VCaP (cell line): ENCODE data around the gene CACNA2D1.

ENCODE experiments used
- H3K27ac ChIP-seq: fragments of 450-650 bp; 2 replicates; pipeline ENCODE4 v1.5.1; 2017
- CTCF ChIP-seq: fragments of 450-650 bp; conservative IDR thresholded peaks from 2 replicates; pipeline ENCODE4 v1.5.1; 2017; ENCODE audit warnings: mild to moderate bottlenecking, moderate library complexity

Gene CACNA2D1

GRCh38 chr7:82417898-82418297 lies 25.7 kb downstream of the CACNA2D1 start:
- no peak for TF ChIP-seq CTCF
- H3K27ac ChIP-seq: no peak overlapping the region

DNA sequence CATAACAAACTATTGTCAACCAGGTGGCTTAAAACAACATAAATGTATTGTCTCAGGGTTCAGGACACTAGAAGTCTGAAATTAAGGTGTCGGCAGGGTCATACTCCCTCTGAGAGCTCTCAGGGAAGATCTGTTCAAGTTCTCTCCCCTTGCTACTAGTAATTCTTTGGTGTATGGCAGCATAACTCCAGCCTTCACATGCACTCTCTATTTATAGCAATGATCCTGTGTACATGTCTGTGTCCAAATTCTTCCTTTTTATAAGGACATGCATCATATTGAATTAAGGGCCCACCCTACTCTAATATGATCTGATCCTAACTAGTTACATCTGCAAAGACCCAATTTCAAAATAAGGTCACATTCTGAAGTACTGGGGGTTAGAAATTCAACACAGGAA lies 27.2 kb downstream of the CACNA2D1 start:
- H3K27ac ChIP-seq: no peak overlapping the region
- no peak for TF ChIP-seq CTCF

DNA sequence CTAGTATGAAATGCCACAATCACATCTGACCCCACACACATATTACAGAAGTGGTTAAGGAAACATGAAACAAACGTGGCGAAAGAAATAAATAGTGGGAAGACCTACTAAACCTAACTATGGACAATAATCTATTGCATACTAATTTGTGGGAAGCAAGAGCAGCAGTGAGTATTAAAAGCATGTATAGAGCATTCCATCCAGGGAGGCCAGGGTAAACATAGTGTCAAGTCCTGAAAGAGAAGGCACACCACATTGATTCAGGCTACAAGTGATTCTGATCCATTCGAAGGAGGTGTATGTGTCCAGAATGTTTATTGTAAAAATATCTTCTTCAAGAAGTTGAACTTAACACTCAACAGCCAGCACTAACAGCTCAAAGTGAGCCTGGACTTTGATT lies 29.2 kb downstream of the CACNA2D1 start:
- TF ChIP-seq CTCF: no peak
- no peak overlapping the region for H3K27ac ChIP-seq

DNA sequence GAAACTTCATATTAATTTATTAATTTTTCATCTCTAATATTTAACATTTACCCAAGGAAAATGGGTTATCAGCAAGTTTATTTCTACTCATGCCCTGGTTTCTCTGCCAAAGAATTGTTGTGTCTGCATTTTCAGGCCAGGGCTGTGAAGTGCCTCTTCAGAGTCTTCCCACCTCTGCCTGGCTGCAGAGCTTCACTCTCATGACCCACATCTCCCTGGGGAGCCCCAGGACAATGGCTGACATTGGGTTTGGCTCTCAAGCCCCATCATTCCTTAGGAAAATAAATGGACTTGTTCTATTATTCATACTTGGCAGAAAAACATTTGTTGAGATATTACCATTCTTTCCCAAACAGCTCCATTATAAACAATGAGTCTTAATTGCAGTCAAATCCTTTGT lies 30.3 kb downstream of the CACNA2D1 start:
- TF ChIP-seq CTCF: no peak

DNA sequence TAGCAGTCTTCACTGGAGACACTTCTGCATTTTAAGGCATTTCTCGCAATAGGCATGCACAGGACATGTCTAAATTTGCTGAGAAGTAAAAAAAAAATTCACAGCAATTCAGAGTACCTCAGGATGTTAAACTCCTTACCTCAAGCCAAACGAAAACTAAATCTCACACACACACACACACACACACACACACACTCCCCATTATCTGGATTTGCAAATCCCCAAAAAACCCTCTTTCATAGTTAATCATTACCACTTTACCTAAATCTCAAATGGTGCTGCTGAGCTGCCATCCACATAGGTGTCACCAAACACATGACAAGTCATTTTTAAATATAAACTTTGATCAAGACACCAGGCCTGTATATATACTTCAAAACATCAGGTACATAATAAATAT lies 31.8 kb downstream of the CACNA2D1 start:
- no peak for TF ChIP-seq CTCF

More for the DNA sequence above, 30.3 kb downstream of the CACNA2D1 start:
- H3K27ac ChIP-seq: no peak overlapping the region

DNA sequence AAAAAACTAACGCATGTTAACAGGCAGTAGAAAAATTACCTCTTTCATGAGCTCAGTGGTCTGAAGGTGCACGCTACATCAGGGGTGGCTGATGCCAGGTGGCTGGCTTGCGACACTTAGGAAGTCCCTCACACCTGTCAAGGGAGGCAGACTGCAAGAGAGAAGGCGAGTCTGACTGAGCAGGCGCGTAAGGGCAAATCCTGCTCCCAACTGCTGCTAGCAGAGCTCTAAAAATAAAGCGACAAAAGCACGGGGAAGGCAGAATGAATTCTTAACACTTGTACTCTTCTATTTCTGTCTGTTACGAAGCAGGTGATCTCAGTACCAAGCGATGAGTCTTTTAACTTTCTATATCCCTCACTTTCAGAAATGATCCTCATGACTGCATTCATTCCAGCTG lies 33.1 kb downstream of the CACNA2D1 start:
- no peak for TF ChIP-seq CTCF

More for the DNA sequence above, 31.8 kb downstream of the CACNA2D1 start:
- no peak overlapping the region for H3K27ac ChIP-seq

DNA sequence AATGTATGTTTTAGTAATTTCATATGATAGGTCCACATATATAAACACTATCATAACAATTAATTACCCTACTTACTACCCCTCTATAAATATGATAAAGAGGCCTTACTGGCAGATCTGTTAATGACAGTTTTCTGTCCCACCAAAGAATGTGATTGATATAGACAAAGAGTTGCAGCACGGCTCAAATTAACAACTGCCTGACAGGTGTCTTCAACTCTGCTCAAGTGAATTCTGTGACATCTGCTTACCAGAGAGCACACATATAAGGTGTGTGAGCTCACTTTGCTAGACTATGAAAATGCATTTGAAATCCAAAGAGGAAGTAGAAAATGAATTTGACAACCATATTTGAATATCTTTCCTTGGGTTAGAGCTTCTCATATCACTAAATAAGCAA lies 36.6 kb downstream of the CACNA2D1 start:
- TF ChIP-seq CTCF: no peak
- no peak overlapping the region for H3K27ac ChIP-seq

More for the DNA sequence above, 33.1 kb downstream of the CACNA2D1 start:
- H3K27ac ChIP-seq: no peak overlapping the region

- H3K27ac ChIP-seq: no peak overlapping the region
These were observed 38.3 kb downstream of the CACNA2D1 start for GRCh38 chr7:82405301-82405700.

More at GRCh38 chr7:82405301-82405700, 38.3 kb downstream of the CACNA2D1 start:
- no peak for TF ChIP-seq CTCF
